ENCODE data around the gene STPG1.

GRCh38 chr1:24373710-24374109, 39.9 kb downstream of the STPG1 start:
- no peak for TF ChIP-seq CTCF (conservative IDR thresholded peaks at IDR 0.05)
- TF ChIP-seq ZFX (IDR thresholded peaks at IDR 0.05), result no peak

Measured in C4-2B (cell line).